GM12874 (cell line): ENCODE results near the gene STX18.

Experiments
- TF ChIP-seq, protein P1 (sequence below): IDR thresholded peaks from 2 replicates; pipeline ENCODE4 v1.5.1; 2011; ENCODE audit warnings: low read depth, mild to moderate bottlenecking, control low read depth, low read length, moderate library complexity; ENCODE audit not compliant: insufficient read depth

The STX18 gene

DNA sequence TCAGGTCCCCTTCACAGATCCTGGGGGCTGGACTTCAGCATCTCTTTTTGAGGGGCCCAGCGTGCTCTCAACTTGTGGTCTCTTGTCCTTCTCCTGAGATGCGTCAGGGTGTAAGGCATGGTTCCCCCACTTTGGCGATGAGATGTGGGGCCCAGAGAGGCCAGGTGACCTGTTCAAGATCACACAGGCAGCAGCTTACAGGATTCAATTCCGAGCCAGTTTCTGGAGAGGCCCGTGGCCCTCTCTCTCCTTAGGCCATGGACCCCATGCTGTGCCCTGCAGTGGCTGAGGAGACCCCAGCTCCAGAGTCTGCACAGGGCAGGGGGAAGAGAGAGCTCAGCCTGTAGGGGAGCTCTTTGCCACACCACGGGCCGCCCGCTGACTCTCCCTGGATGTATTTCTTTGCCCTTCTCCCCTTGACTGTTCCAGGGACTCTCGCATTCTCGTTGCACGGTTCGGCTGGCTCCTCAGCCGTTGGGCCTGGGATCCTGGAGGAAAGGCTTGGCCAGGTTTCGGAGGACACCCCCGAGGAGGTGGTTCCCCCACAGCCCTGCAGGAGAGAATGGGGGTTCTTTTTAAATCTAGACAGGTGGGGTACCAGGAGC is 136.4 kb downstream of the STX18 start:
- TF ChIP-seq, protein P1, sequence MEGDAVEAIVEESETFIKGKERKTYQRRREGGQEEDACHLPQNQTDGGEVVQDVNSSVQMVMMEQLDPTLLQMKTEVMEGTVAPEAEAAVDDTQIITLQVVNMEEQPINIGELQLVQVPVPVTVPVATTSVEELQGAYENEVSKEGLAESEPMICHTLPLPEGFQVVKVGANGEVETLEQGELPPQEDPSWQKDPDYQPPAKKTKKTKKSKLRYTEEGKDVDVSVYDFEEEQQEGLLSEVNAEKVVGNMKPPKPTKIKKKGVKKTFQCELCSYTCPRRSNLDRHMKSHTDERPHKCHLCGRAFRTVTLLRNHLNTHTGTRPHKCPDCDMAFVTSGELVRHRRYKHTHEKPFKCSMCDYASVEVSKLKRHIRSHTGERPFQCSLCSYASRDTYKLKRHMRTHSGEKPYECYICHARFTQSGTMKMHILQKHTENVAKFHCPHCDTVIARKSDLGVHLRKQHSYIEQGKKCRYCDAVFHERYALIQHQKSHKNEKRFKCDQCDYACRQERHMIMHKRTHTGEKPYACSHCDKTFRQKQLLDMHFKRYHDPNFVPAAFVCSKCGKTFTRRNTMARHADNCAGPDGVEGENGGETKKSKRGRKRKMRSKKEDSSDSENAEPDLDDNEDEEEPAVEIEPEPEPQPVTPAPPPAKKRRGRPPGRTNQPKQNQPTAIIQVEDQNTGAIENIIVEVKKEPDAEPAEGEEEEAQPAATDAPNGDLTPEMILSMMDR = no peak

DNA sequence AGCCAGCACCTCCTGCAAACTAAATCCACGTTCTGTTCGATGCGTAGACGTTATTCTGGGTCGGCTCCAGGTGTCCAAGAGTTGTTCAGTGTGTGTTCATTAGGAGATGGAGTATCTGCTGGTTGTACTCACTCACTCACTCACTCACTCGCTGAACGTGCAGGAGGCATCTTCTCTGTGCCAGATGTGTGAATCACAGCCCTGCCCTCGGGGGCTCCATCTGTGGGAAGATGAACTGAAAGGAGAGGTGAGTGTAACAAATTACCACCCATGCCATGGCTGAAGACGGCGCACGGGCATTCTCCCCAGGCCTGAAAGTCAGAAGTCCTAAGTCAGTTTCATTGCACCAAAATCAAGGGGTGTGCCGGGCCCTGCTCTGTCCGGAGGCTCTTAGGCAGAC is 138.9 kb downstream of the STX18 start:
- TF ChIP-seq, protein P1 = no peak

DNA sequence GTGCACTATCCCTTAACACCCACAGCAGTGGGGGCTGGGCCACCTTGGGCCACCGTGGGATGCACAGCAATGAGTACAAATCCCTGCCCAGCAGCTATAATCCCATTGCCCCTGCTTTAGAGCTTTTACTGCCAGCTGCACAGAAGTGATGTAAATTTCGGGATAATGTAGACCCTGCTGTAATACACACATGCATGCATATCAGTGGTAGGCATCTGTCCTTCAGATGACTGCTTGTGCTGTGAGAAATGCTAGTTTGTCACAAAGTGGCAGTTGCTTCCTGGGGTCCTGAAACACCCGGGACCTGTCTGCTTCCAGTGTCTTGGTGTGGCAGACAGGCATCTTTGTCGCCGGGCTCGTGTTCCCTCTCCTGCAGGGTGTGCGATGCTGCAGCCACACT is 140.8 kb downstream of the STX18 start:
- TF ChIP-seq, protein P1 = no peak

DNA sequence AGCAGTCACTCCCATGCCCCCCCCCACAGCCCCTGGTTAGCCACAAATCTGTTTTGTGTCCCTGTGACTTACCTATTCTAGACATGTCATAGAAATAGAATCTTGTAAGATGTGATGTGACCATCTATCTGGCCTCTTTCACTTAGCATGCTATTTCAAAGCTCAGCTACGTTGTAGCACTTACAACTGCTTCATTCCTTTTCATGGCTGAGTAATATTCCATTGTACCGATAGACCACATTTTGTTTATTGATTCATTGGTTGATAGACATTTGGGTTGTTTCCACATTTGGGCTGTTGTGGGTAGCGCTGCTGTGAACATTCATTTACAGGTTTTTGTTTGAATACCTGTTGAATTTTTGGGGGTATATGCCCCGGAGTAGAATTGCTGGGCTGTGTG is 143.4 kb downstream of the STX18 start:
- TF ChIP-seq, protein P1 = no peak

DNA sequence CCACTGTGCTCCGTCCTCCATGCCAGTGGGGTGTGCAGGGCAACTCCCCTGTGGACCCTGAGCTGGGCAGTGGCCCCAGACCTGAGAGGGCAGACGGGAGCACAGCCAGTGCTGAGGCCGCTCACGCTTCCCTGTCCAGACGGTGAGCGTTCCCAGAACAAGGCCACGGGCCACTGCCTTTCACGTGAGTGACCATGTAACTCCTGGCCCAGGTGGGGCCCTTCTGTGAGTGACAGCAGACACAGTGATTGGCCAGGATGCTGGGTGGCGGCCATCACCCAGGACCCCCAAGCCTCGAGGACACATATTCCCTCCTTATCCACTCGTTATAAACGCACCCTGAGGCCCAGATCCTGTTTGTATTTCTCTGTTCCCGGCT is 144.4 kb downstream of the STX18 start:
- TF ChIP-seq, protein P1 = no peak

DNA sequence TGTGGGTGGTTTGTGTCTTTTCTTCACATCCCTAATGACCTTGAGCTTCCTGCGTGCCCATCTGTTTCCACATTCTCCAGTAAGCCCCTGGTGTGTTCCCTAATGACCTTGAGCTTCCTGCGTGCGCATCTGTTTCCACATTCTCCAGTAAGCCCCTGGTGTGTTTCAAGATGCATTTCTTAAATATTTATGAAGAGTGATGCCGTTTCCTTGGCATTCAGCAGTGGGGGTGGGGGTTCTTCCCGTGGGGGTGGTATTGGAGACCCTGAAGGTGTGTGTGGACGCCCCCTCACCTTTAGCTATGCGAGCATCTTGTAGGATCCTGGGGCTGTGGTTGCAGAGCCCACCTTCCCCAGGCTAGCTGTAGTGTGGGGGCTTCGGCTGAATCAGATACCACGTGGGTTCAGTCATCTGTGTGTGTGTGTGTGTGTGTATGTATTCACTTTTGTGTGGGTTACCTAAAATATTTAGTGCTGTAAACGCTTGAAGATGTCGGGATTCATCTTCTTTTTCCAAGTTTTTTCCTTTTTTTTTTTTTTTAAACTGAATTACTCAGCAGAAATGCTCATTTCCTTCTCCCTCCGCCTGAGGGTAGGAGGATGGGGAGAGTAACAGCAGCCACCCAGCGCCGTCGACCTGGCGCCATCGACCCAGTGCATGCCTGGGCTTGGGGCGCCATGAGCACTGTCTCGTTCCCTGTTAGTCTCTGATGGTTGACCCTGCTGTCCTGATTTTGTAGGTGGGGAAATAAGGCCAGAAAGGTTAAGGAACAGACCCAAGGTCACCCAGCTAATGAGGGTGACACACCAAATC is 145.0 kb downstream of the STX18 start:
- TF ChIP-seq, protein P1 = no peak

DNA sequence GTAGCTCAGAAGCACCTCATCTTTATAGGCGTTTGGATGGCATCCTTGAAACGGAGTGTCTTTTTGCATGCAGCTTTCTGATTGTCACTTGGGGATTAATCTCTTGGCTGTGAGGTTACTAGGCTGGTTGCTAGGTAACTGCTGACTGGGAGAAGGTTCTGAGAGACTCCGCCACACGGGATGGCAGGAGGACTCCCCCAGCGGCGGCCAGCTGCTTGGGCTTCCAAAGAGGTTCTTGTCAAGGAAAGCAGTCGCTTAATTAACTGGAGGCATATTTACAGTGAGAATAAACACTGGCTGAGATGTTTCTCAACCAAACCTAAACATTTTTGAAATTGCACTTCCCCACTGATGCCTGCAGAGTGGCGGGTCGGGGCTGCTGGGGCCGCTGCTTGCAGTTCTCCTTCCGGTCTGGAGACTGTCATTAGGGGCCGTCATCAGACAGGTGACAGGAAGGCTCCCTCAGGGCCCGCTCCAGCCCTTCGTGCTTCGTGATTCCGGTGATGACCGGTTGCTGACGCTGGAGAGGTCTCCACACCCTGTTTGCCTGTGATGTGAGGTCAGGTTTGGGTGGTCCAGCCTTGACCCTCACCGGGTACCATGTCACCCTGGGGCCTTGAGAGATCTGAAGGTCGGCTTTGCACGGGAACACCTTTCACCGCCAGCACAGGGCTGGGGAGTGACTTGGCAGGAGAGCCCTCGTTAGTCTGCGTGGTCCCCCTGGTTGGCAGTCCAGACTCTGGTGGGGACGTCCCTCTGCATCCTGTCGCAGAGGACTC is 145.8 kb downstream of the STX18 start:
- TF ChIP-seq, protein P1 = no peak
